Thoracic aorta (tissue), 2 donors: ENCODE data around the gene HERC3. TPM values are rescaled to one million over a fixed set of nuclear protein-coding genes. Genes with fewer than 3 reads are reported as not detected.

Experiments used
- ATAC-seq: fragments of 150-250 bp; one replicate; pipeline ENCODE4 v1.8.0; 2017; ENCODE audit warnings: low read depth; ENCODE audit not compliant: insufficient number of reproducible peaks, low FRiP score
- DNase-seq: peaks from one replicate; pipeline ENCODE4 v3.0.0-alpha.2; 2020; ENCODE audit warnings: low spot score
- H3K27ac ChIP-seq, 2 donors: fragments of 200-600 bp; sonication (generic); 1 replicate in 1 of 2; 2 replicates in 1 of 2; pipeline ENCODE4 v1.5.1; 2016; ENCODE audit warnings: mild to moderate bottlenecking in 2 of 2, moderate library complexity in 2 of 2
- H3K27me3 ChIP-seq: fragments of 200-600 bp; sonication (generic); replicated peaks from 2 replicates; pipeline ENCODE4 v1.6.0; 2016; ENCODE audit warnings: mild to moderate bottlenecking; ENCODE audit not compliant: insufficient read depth
- H3K36me3 ChIP-seq: fragments of 200-600 bp; sonication (generic); one replicate; pipeline ENCODE4 v1.5.1; 2016
- H3K4me1 ChIP-seq, 2 donors: fragments of 200-600 bp; sonication (generic); 1 replicate in 1 of 2; 2 replicates in 1 of 2; pipeline versions ENCODE4 v1.5.1 to v1.6.0; 2016; ENCODE audit warnings: low read depth in 2 of 2, mild to moderate bottlenecking in 1 of 2; ENCODE audit not compliant: control insufficient read depth in 1 of 2
- H3K4me3 ChIP-seq: fragments of 200-600 bp; sonication (generic); 2 replicates; pipeline ENCODE4 v1.5.1; 2016; ENCODE audit warnings: mild to moderate bottlenecking
- H3K9me3 ChIP-seq: fragments of 200-600 bp; sonication (generic); 2 replicates; pipeline ENCODE4 v1.5.1; 2016
- total RNA-seq, 2 donors: library from RNA; depleted of rRNA; stranded (reverse); fragments of >200 nt; gene quantifications; one replicate each; pipeline versions ENCODE4 v1.1.0 to v1.2.3, GENCODE V29; 2016
- TF ChIP-seq, protein P1 (sequence below): fragments of 200-600 bp; sonication (generic); IDR thresholded peaks from one replicate; pipeline ENCODE4 v1.5.1; 2019; ENCODE audit warnings: antibody characterized with exemption

Gene HERC3
- total RNA-seq, 2 donors from 2014 or later, result 34.5 to 51.4 TPM

GRCh38 chr4:88757067-88757466 is 164.8 kb downstream of the HERC3 start:
- TF ChIP-seq, protein P1, sequence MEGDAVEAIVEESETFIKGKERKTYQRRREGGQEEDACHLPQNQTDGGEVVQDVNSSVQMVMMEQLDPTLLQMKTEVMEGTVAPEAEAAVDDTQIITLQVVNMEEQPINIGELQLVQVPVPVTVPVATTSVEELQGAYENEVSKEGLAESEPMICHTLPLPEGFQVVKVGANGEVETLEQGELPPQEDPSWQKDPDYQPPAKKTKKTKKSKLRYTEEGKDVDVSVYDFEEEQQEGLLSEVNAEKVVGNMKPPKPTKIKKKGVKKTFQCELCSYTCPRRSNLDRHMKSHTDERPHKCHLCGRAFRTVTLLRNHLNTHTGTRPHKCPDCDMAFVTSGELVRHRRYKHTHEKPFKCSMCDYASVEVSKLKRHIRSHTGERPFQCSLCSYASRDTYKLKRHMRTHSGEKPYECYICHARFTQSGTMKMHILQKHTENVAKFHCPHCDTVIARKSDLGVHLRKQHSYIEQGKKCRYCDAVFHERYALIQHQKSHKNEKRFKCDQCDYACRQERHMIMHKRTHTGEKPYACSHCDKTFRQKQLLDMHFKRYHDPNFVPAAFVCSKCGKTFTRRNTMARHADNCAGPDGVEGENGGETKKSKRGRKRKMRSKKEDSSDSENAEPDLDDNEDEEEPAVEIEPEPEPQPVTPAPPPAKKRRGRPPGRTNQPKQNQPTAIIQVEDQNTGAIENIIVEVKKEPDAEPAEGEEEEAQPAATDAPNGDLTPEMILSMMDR, result no peak
- DNase-seq, result no peak
- Histone ChIP-seq H3K4me3 (no peak overlapping the region), H3K27ac (no peak overlapping the region), H3K9me3 (no peaks in the 10 kb centered on the region), H3K36me3 (no peaks in the 10 kb centered on the region), H3K4me1 (peaks cover 0 to 36% of the 10 kb centered on the region in 2 donors), H3K27me3 (no peaks in the 10 kb centered on the region)
- no peak for ATAC-seq

DNA sequence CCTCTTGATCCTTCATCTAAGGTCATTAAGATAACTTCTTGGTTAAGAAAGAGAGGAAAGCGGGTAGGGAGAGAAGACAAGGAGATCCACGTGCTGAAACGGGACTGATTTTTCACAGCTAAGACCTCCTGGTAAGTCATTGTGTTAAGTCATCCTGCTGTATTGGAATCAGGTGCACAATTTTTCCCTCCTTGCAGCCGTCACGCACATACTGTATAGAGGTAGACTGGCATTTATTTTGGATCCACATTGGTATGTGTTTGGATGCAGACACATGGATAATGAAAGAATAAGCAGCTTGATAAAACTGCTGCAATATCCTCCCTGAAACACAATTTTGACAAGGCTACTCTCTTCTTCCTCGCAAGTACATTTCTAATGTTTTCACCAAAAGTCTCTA is 165.5 kb downstream of the HERC3 start:
- no peak overlapping the region for H3K27ac ChIP-seq
- no peaks in the 10 kb centered on the region for H3K27me3 ChIP-seq
- TF ChIP-seq, protein P1, result no peak
- peaks cover 5% of the 10 kb centered on the region for H3K36me3 ChIP-seq
- H3K4me1 ChIP-seq, result peaks cover 0 to 29% of the 10 kb centered on the region in 2 donors
- H3K4me3 ChIP-seq, result no peak overlapping the region
- DNase-seq (no peak), ATAC-seq (no peak)
- H3K9me3 ChIP-seq, result no peaks in the 10 kb centered on the region

Other genes with a start within 250 kb of the HERC3 start
- 10 to 100 TPM in 1 of 2 donors, 1 to 10 TPM in 1; 7.8 to 12.9 TPM for gene HERC6, start 213.6 kb upstream of the HERC3 start, total RNA-seq
- gene HERC5, start 135.4 kb upstream of the HERC3 start, total RNA-seq, result 10 to 100 TPM; 13.4 to 13.7 TPM
- 10 to 100 TPM; 81.5 to 94.0 TPM for gene PYURF, start 68.7 kb upstream of the HERC3 start, total RNA-seq
- gene NAP1L5, start 105.3 kb downstream of the HERC3 start, total RNA-seq, result 1 to 10 TPM; 6.0 to 6.2 TPM